Endodermal cell (in vitro differentiated cells): ENCODE data around the gene STAP2. TPM values are rescaled to one million over a fixed set of nuclear protein-coding genes. Genes with fewer than 3 reads are reported as not detected.
A peak's percentile ranks its signal among the peaks of the same experiment; 100 is the strongest.

ENCODE experiments used
- DNase-seq: peaks from one replicate; pipeline ENCODE4 v3.0.0-alpha.2; 2017
- H3K27ac ChIP-seq: 2 replicates; pipeline ENCODE4 v1.5.1; 2013; ENCODE audit warnings: mild to moderate bottlenecking, low read depth, low read length, moderate library complexity
- H3K27me3 ChIP-seq: 2 replicates; pipeline ENCODE4 v1.6.1; 2013; ENCODE audit warnings: mild to moderate bottlenecking, low read length, moderate library complexity; ENCODE audit not compliant: insufficient read depth, control insufficient read depth, poor library complexity, severe bottlenecking
- H3K36me3 ChIP-seq: 2 replicates; pipeline ENCODE4 v1.7.0; 2013; ENCODE audit warnings: mild to moderate bottlenecking, low read length, moderate library complexity; ENCODE audit not compliant: control insufficient read depth, insufficient read depth
- H3K4me1 ChIP-seq: one replicate; pipeline ENCODE4 v1.7.0; 2013; ENCODE audit warnings: low read length; ENCODE audit not compliant: control insufficient read depth, insufficient read depth
- H3K4me3 ChIP-seq: 2 replicates; pipeline ENCODE4 v1.5.1; 2013; ENCODE audit warnings: mild to moderate bottlenecking, low read length, moderate library complexity
- H3K9ac ChIP-seq: 2 replicates; pipeline ENCODE4 v1.6.1; 2013; ENCODE audit warnings: mild to moderate bottlenecking, low read length, moderate library complexity; ENCODE audit not compliant: poor library complexity, severe bottlenecking; ENCODE audit errors: extremely low read depth
- H3K9me3 ChIP-seq: 2 replicates; pipeline ENCODE4 v1.6.1; 2013; ENCODE audit warnings: mild to moderate bottlenecking, low read length, moderate library complexity; ENCODE audit not compliant: control insufficient read depth
- H3K27ac Mint-ChIP-seq: 2 replicates; pipeline ENCODE4 v1.8.0; 2020; ENCODE audit warnings: mixed read lengths
- H3K27me3 Mint-ChIP-seq: 2 replicates; pipeline ENCODE4 v1.8.0; 2021; ENCODE audit warnings: mild to moderate bottlenecking, mixed read lengths; ENCODE audit not compliant: insufficient read depth
- H3K36me3 Mint-ChIP-seq: 2 replicates; pipeline ENCODE4 v1.8.0; 2020; ENCODE audit warnings: low read depth, mixed read lengths
- H3K4me1 Mint-ChIP-seq: 2 replicates; pipeline ENCODE4 v1.8.0; 2020; ENCODE audit warnings: mixed read lengths
- H3K4me3 Mint-ChIP-seq: 2 replicates; pipeline ENCODE4 v1.8.0; 2020; ENCODE audit warnings: mild to moderate bottlenecking, moderate library complexity, mixed read lengths
- H3K9me3 Mint-ChIP-seq: 2 replicates; pipeline ENCODE4 v1.8.0; 2020; ENCODE audit warnings: mild to moderate bottlenecking, mixed read lengths
- CTCF ChIP-seq: fragments of 200-600 bp; sonication (generic); conservative IDR thresholded peaks from 2 replicates; pipeline ENCODE4 v1.5.0; 2021; ENCODE audit warnings: antibody characterized with exemption, mild to moderate bottlenecking
- WGBS, 2 experiments: methylation state at CpG; one replicate each; pipeline versions ENCODE4 v1.1.5 to v1.1.7; 2013; ENCODE audit warnings: missing lambda C conversion rate in 2 of 2, mixed read lengths in 1 of 2; ENCODE audit not compliant: insufficient coverage in 1 of 2, insufficient read length in 1 of 2; 5-methylcytosine and 5-hydroxymethylcytosine counted together
- total RNA-seq, 2 donors: library from RNA; stranded (reverse); fragmentation: NEBNext Ultra II Directional in 1 of 2; extraction: Animal tissue kit (Norgen Biotek cat#: 25700) in 1 of 2; gene quantifications; 2 replicates in 1 of 2; 3 replicates in 1 of 2; pipeline ENCODE4 v1.2.1, GENCODE V29; 2021

STAP2 gene
- total RNA-seq, 2 donors from 2014 or later = 12.7 to 13.3 TPM

- no peak for DNase-seq
- peaks cover 49% of the 10 kb centered on the region for H3K36me3 Mint-ChIP-seq
- Histone ChIP-seq H3K27me3 (no peaks in the 10 kb centered on the region), H3K9ac (no peak overlapping the region), H3K27ac (no peak overlapping the region), H3K4me1 (peaks cover 5% of the 10 kb centered on the region), H3K4me3 (no peak overlapping the region), H3K36me3 (peaks cover 40% of the 10 kb centered on the region), H3K9me3 (no peaks in the 10 kb centered on the region)
- H3K4me3 Mint-ChIP-seq = no peak overlapping the region
- no peak overlapping the region for H3K27ac Mint-ChIP-seq
- TF ChIP-seq CTCF = no peak
- 94 to 100% methylated on average over 3 to 6 of the region's 6 CpGs for WGBS, 2 experiments
- no peaks in the 10 kb centered on the region for H3K9me3 Mint-ChIP-seq
- H3K27me3 Mint-ChIP-seq = no peaks in the 10 kb centered on the region
- H3K4me1 Mint-ChIP-seq = no peaks in the 10 kb centered on the region
Observed at GRCh38 chr19:4346020-4346383, 7.4 kb upstream of the STAP2 start.

DNA sequence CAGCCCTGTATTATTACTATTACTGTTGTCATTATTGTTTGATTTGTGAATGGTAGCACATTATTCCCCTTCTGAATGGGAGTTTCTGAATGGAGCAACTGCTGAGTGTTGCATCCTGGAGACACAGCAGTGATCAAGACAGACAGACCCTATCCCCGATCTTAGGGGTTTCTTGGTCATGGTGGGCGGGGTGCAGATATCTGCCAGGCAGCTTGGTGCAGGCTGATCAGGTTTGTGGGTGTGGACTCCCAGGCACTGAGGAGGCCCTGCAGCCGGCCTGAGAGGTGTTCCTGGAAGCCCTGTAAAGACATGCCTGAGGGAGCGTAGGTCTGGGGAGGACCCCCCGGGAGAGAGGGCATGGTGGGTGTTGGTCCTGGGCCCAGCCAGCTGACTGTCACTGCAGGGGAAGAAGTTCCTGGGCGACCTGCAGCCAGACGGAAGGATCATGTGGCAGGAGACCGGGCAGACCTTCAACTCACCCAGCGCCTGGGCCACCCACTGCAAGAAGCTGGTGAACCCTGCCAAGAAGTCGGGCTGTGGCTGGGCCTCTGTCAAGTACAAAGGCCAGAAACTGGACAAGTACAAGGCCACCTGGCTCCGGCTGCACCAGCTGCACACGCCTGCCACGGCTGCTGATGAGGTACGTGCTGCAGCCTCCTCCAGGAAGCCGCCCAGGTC is 6.9 kb upstream of the STAP2 start:
- TF ChIP-seq CTCF = no peak
- Mint-ChIP-seq H3K27me3 (no peaks in the 10 kb centered on the region), H3K9me3 (no peaks in the 10 kb centered on the region), H3K36me3 (peaks cover 45% of the 10 kb centered on the region), H3K4me3 (peak overlapping the region; percentile 82), H3K4me1 (no peaks in the 10 kb centered on the region), H3K27ac (no peak overlapping the region)
- no peaks in the 10 kb centered on the region for H3K27me3 ChIP-seq
- H3K9me3 ChIP-seq = no peaks in the 10 kb centered on the region
- H3K27ac ChIP-seq = no peak overlapping the region
- H3K36me3 ChIP-seq = peaks cover 35% of the 10 kb centered on the region
- no peak overlapping the region for H3K9ac ChIP-seq
- no peak for DNase-seq
- 92 to 100% methylated on average over 15 of the region's 15 CpGs for WGBS, 2 experiments
- peaks cover 5% of the 10 kb centered on the region for H3K4me1 ChIP-seq
- no peak overlapping the region for H3K4me3 ChIP-seq

- Mint-ChIP-seq H3K4me1 (no peaks in the 10 kb centered on the region), H3K9me3 (no peaks in the 10 kb centered on the region), H3K27me3 (no peaks in the 10 kb centered on the region), H3K27ac (peak within 1 kb of the TSS; percentile 99), H3K4me3 (peak within 1 kb of the TSS; percentile 82), H3K36me3 (peaks cover 30% of the 10 kb centered on the region)
- peak; percentile 96 for DNase-seq
- Histone ChIP-seq H3K4me1 (peaks cover 5% of the 10 kb centered on the region), H3K27me3 (no peaks in the 10 kb centered on the region), H3K4me3 (peak within 1 kb of the TSS; percentile 94), H3K36me3 (peaks cover 24% of the 10 kb centered on the region), H3K27ac (peak within 1 kb of the TSS; percentile 98), H3K9me3 (no peaks in the 10 kb centered on the region), H3K9ac (peak within 1 kb of the TSS; percentile 95)
- TF ChIP-seq CTCF = no peak
- 6 to 27% methylated on average over 10 to 101 of the region's 101 CpGs for WGBS, 2 experiments
Observed at GRCh38 chr19:4343370-4344307, 5.0 kb upstream of the STAP2 start, which contains the start of gene MPND. Gene MPND, plus strand, starts transcription at chr19:4343562. Its CDS starts 32 bp downstream, at chr19:4343594.
